CD14-positive monocyte (primary cell): ENCODE results near the gene AP2B1. TPM values are rescaled to one million over a fixed set of nuclear protein-coding genes. Genes with fewer than 3 reads are reported as not detected.

Experiments used
- DNase-seq, 3 donors: peaks; one replicate each; pipeline ENCODE4 v3.0.0-alpha.2; 2011 to 2022
- H2AFZ ChIP-seq: 2 replicates; pipeline ENCODE4 v1.6.0; 2012; ENCODE audit warnings: mild to moderate bottlenecking, low read depth, low read length, inconsistent platforms; ENCODE audit not compliant: insufficient read depth, poor library complexity, severe bottlenecking
- H3K27ac ChIP-seq, 2 donors: 1 replicate in 1 of 2; 2 replicates in 1 of 2; pipeline ENCODE4 v1.5.1; 2012 to 2013; ENCODE audit warnings: low read length in 2 of 2, control low read depth in 1 of 2, inconsistent platforms in 1 of 2, low read depth in 1 of 2, mild to moderate bottlenecking in 1 of 2
- H3K27me3 ChIP-seq, 2 donors: one replicate each; pipeline versions ENCODE4 v1.6.0 to v1.6.1; 2011 to 2013; ENCODE audit warnings: low read length in 2 of 2; ENCODE audit not compliant: control insufficient read depth in 2 of 2, insufficient read depth in 2 of 2
- H3K36me3 ChIP-seq, 2 donors: replicated peaks in 1 of 2; 1 replicate in 1 of 2; 2 replicates in 1 of 2; pipeline versions ENCODE4 v1.5.1 to v1.6.1; 2012 to 2013; ENCODE audit warnings: low read length in 2 of 2, control low read depth in 1 of 2, inconsistent platforms in 1 of 2, mild to moderate bottlenecking in 1 of 2; ENCODE audit not compliant: insufficient read depth in 2 of 2, control insufficient read depth in 1 of 2
- H3K4me1 ChIP-seq, 2 donors: 1 replicate in 1 of 2; 2 replicates in 1 of 2; pipeline versions ENCODE4 v1.5.1 to v1.6.1; 2012 to 2013; ENCODE audit warnings: low read length in 2 of 2, control low read depth in 1 of 2, inconsistent platforms in 1 of 2, mild to moderate bottlenecking in 1 of 2, moderate library complexity in 1 of 2; ENCODE audit not compliant: insufficient read depth in 2 of 2, control insufficient read depth in 1 of 2
- H3K4me2 ChIP-seq: replicated peaks from 2 replicates; pipeline ENCODE3; 2012; ENCODE audit warnings: low read length, moderate library complexity, mild to moderate bottlenecking; ENCODE audit not compliant: poor library complexity, severe bottlenecking; ENCODE audit errors: extremely low read depth
- H3K4me3 ChIP-seq, 3 experiments: fragments of 200-600 bp in 1 of 3; sonication (generic) in 1 of 3; replicated peaks in 1 of 3; 1 replicate in 2 of 3; 2 replicates in 1 of 3; pipeline ENCODE4 v1.5.1; 2011 to 2013; ENCODE audit warnings: low read length in 3 of 3, mild to moderate bottlenecking in 3 of 3, control low read depth in 2 of 3, low read depth in 2 of 3, inconsistent platforms in 1 of 3, moderate library complexity in 1 of 3
- H3K79me2 ChIP-seq: 2 replicates; pipeline ENCODE4 v1.6.0; 2012; ENCODE audit warnings: mild to moderate bottlenecking, control low read depth, inconsistent platforms, low read length, moderate library complexity; ENCODE audit not compliant: insufficient read depth
- H3K9ac ChIP-seq: 2 replicates; pipeline ENCODE4 v1.6.0; 2017; ENCODE audit warnings: low read length, mild to moderate bottlenecking; ENCODE audit not compliant: insufficient read depth, poor library complexity, severe bottlenecking
- H3K9me3 ChIP-seq, 2 donors: replicated peaks in 1 of 2; 1 replicate in 1 of 2; 2 replicates in 1 of 2; pipeline versions ENCODE4 v1.5.1 to v1.6.1; 2012 to 2013; ENCODE audit warnings: low read length in 2 of 2, control low read depth in 1 of 2; ENCODE audit not compliant: control insufficient read depth in 1 of 2, insufficient read depth in 1 of 2
- H4K20me1 ChIP-seq: 2 replicates; pipeline ENCODE4 v1.6.0; 2012; ENCODE audit warnings: mild to moderate bottlenecking, low read length, control low read depth, moderate library complexity; ENCODE audit not compliant: insufficient read depth
- H3K27ac Mint-ChIP-seq, 7 donors: one replicate each; pipeline ENCODE4 v1.8.0; 2020; ENCODE audit warnings: mild to moderate bottlenecking in 7 of 7, mixed read lengths in 7 of 7, moderate library complexity in 6 of 7, inconsistent platforms in 2 of 7
- H3K27me3 Mint-ChIP-seq, 3 donors: one replicate each; pipeline ENCODE4 v1.8.0; 2021 to 2022; ENCODE audit warnings: low read depth in 3 of 3, mild to moderate bottlenecking in 3 of 3, mixed read lengths in 3 of 3, moderate library complexity in 3 of 3, inconsistent platforms in 1 of 3
- H3K36me3 Mint-ChIP-seq, 2 donors: one replicate each; pipeline ENCODE4 v1.8.0; 2020; ENCODE audit warnings: mixed read lengths in 2 of 2, inconsistent platforms in 1 of 2, mild to moderate bottlenecking in 1 of 2
- H3K4me1 Mint-ChIP-seq: one replicate; pipeline ENCODE4 v1.8.0; 2020; ENCODE audit warnings: mild to moderate bottlenecking, mixed read lengths
- H3K4me3 Mint-ChIP-seq, 2 donors: one replicate each; pipeline ENCODE4 v1.8.0; 2020; ENCODE audit warnings: mild to moderate bottlenecking in 2 of 2, mixed read lengths in 2 of 2, moderate library complexity in 1 of 2
- H3K9me3 Mint-ChIP-seq, 7 donors: one replicate each; pipeline ENCODE4 v1.8.0; 2020 to 2022; ENCODE audit warnings: mixed read lengths in 7 of 7, mild to moderate bottlenecking in 6 of 7, moderate library complexity in 6 of 7, inconsistent platforms in 2 of 7
- WGBS: methylation state at CpG from one replicate; pipeline ENCODE4 v1.1.5; 2013; ENCODE audit warnings: missing lambda C conversion rate; ENCODE audit not compliant: insufficient coverage; 5-methylcytosine and 5-hydroxymethylcytosine counted together
- intact Hi-C, 2 donors: fragments of 100-400 bp; cut with micrococcal nuclease; formaldehyde crosslinking; loops; one replicate each; pipeline versions ENCODE4 v1.15.0 to v1.15.1; 2023
- polyA plus RNA-seq, 3 donors: library from polyadenylated mRNA; depleted of rRNA in 1 of 3; unstranded in 2 of 3; stranded (reverse) in 1 of 3; fragments of 300-500 nt in 2 of 3; fragments of >200 nt in 1 of 3; fragmentation: Illumina TruSeq in 2 of 3; gene quantifications; 1 replicate in 2 of 3; 2 replicates in 1 of 3; pipeline ENCODE4 v1.2.3, GENCODE V29; 2012 to 2021
- TF ChIP-seq, protein P1 (sequence below): fragments of 200-600 bp; IDR thresholded peaks from one replicate; pipeline ENCODE4 v1.8.0; 2022; ENCODE audit warnings: antibody characterized with exemption, mild to moderate bottlenecking

AP2B1 gene
- polyA plus RNA-seq, 3 donors, result 28.7 to 44.2 (median 29.4) TPM

DNA sequence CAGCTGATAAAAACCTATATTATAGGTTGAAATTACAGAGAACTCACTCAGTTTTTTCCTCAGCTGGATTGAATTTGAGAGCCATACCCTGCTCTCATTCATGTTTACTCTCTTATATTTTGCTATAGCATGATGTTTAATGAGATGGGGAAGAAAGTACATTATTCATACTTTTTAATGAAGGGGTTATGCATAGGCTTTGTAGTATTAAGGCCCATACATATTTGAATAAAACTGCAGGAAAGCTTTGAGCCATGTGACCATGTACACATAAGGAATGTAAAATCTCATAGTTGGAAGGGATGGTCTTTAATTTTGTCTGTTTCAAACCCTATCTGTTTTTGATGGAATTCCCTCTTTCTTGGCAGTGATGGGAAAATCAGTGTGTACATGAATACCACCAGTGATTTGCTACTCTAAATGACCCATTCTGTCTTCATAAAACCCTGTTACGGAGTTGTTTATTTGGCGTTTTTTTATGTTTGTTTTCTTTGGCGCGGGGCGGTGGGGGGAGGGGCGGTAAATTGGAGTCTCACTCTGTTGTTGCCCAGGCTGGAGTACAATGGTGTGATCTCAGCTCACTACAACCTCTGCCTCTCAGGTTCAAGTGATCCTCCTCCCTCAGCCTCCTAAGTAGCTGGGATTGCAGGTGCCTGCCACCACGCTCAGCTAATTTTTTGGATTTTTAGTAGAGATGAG lies 105.5 kb downstream of the AP2B1 start:
- Histone ChIP-seq H3K79me2 (no peaks in the 10 kb centered on the region), H3K9me3 (no peaks in the 10 kb centered on the region), H2AFZ (no peak overlapping the region), H3K4me3 (no peak overlapping the region), H3K27ac (no peak overlapping the region), H3K36me3 (peaks cover 72 to 97% of the 10 kb centered on the region in 2 donors), H3K4me2 (no peak overlapping the region), H3K9ac (no peak overlapping the region), H4K20me1 (no peaks in the 10 kb centered on the region), H3K27me3 (no peaks in the 10 kb centered on the region), H3K4me1 (no peaks in the 10 kb centered on the region)
- Mint-ChIP-seq H3K27ac (peak overlapping the region in 1 of 7 donors; percentile 18), H3K4me3 (no peak overlapping the region), H3K4me1 (no peaks in the 10 kb centered on the region), H3K36me3 (peaks cover 68 to 83% of the 10 kb centered on the region in 2 donors), H3K27me3 (peaks cover 0 to 1% (median 0%) of the 10 kb centered on the region in 3 donors), H3K9me3 (peaks cover 0 to 5% (median 0%) of the 10 kb centered on the region in 7 donors)
- WGBS, result no CpG with 5 or more reads among the region's 7 CpGs
- intact Hi-C loops, result no loop called here
- TF ChIP-seq, protein P1, sequence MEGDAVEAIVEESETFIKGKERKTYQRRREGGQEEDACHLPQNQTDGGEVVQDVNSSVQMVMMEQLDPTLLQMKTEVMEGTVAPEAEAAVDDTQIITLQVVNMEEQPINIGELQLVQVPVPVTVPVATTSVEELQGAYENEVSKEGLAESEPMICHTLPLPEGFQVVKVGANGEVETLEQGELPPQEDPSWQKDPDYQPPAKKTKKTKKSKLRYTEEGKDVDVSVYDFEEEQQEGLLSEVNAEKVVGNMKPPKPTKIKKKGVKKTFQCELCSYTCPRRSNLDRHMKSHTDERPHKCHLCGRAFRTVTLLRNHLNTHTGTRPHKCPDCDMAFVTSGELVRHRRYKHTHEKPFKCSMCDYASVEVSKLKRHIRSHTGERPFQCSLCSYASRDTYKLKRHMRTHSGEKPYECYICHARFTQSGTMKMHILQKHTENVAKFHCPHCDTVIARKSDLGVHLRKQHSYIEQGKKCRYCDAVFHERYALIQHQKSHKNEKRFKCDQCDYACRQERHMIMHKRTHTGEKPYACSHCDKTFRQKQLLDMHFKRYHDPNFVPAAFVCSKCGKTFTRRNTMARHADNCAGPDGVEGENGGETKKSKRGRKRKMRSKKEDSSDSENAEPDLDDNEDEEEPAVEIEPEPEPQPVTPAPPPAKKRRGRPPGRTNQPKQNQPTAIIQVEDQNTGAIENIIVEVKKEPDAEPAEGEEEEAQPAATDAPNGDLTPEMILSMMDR, result no peak
- DNase-seq, result no peak

DNA sequence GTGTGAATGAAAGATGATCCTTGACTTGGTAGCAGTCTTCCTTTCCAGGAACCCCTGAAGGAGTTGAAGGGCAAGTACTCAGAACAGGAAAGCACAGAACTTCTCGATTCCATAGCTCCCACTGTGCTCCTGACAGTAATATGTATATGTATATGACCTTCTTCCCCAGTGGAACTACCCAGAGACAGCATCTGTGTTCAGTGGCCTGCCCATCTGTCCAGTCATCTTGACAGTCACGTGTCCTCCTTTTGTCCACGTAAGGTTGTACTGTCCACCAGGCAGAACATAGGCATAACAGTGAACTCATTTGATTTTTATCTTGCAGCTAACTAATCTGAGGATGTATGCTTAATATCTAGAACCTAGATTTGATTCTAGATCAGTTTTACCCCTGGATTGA lies 106.5 kb downstream of the AP2B1 start:
- Histone ChIP-seq H3K27ac (no peak overlapping the region), H3K9me3 (no peaks in the 10 kb centered on the region), H3K27me3 (no peaks in the 10 kb centered on the region), H3K79me2 (no peaks in the 10 kb centered on the region), H3K4me3 (no peak overlapping the region), H3K9ac (no peak overlapping the region), H4K20me1 (peaks cover 4% of the 10 kb centered on the region), H3K4me1 (no peaks in the 10 kb centered on the region), H2AFZ (no peak overlapping the region), H3K4me2 (no peak overlapping the region), H3K36me3 (peaks cover 62 to 94% of the 10 kb centered on the region in 2 donors)
- Mint-ChIP-seq H3K4me3 (no peak overlapping the region), H3K36me3 (peaks cover 61 to 83% of the 10 kb centered on the region in 2 donors), H3K9me3 (peaks cover 0 to 5% (median 0%) of the 10 kb centered on the region in 7 donors), H3K4me1 (no peaks in the 10 kb centered on the region), H3K27me3 (peaks cover 0 to 1% (median 0%) of the 10 kb centered on the region in 3 donors), H3K27ac (peak overlapping the region in 2 of 7 donors; percentile 2 to 63)
- TF ChIP-seq, protein P1, result no peak
- no peak for DNase-seq
- WGBS, result 100% methylated on average over 2 of the region's 3 CpGs
- intact Hi-C loops, result no loop called here
